OCI-LY1 (cell line): ENCODE results near the gene KCNE2.

ENCODE experiments used
- H2AFZ ChIP-seq: fragments of 200-600 bp; sonication (generic), shearing (Covaris generic); 2 replicates; pipeline ENCODE4 v1.6.0; 2014; ENCODE audit warnings: antibody characterized with exemption, mild to moderate bottlenecking, low read length
- H3F3A ChIP-seq: fragments of 200-600 bp; sonication (generic), shearing (Covaris generic); 2 replicates; pipeline ENCODE4 v1.6.0; 2014; ENCODE audit warnings: mild to moderate bottlenecking, antibody characterized with exemption, low read length, moderate library complexity; ENCODE audit not compliant: insufficient read depth
- H3K27ac ChIP-seq: fragments of 200-600 bp; sonication (generic); 2 replicates; pipeline ENCODE4 v1.5.1; 2014; ENCODE audit warnings: low read length, mixed run types, mild to moderate bottlenecking, low read depth; ENCODE audit not compliant: poor library complexity, severe bottlenecking
- H3K27me3 ChIP-seq: fragments of 200-600 bp; sonication (generic); 2 replicates; pipeline ENCODE4 v1.6.0; 2014; ENCODE audit warnings: antibody characterized with exemption, mild to moderate bottlenecking, low read length, moderate library complexity; ENCODE audit not compliant: insufficient read depth
- H3K36me3 ChIP-seq: fragments of 200-600 bp; sonication (generic); 2 replicates; pipeline ENCODE4 v1.6.1; 2014; ENCODE audit warnings: mild to moderate bottlenecking, antibody characterized with exemption, low read length, moderate library complexity, mixed read lengths; ENCODE audit not compliant: insufficient read depth
- H3K4me1 ChIP-seq: fragments of 200-600 bp; sonication (generic); 2 replicates; pipeline ENCODE4 v1.5.1; 2014; ENCODE audit warnings: mild to moderate bottlenecking, low read length, moderate library complexity; ENCODE audit not compliant: insufficient read depth, severe bottlenecking
- H3K4me2 ChIP-seq: fragments of 200-600 bp; sonication (generic), shearing (Covaris generic); 2 replicates; pipeline ENCODE4 v1.6.1; 2014; ENCODE audit warnings: low read length
- H3K4me3 ChIP-seq: fragments of 200-600 bp; sonication (generic); 2 replicates; pipeline ENCODE4 v1.5.1; 2014; ENCODE audit warnings: low read length, low read depth, mild to moderate bottlenecking, mixed read lengths; ENCODE audit not compliant: poor library complexity, severe bottlenecking
- H3K79me2 ChIP-seq: fragments of 200-600 bp; shearing (Covaris generic); 2 replicates; pipeline ENCODE4 v1.6.1; 2016; ENCODE audit warnings: mixed run types, low read length, mixed read lengths; ENCODE audit not compliant: insufficient read depth
- H3K9ac ChIP-seq: fragments of 200-600 bp; sonication (generic), shearing (Covaris generic); 2 replicates; pipeline ENCODE4 v1.6.1; 2014; ENCODE audit warnings: mild to moderate bottlenecking, low read length, mixed read lengths
- H3K9me2 ChIP-seq: fragments of 200-600 bp; sonication (generic), shearing (Covaris generic); 2 replicates; pipeline ENCODE4 v1.6.1; 2014; ENCODE audit warnings: low read depth, mild to moderate bottlenecking, low read length, mixed read lengths
- H3K9me3 ChIP-seq: fragments of 200-600 bp; shearing (Covaris generic); 2 replicates; pipeline ENCODE4 v1.6.1; 2014; ENCODE audit warnings: low read length, mixed read lengths
- H4K20me1 ChIP-seq: fragments of 200-600 bp; sonication (generic), shearing (Covaris generic); 2 replicates; pipeline ENCODE4 v1.6.0; 2016; ENCODE audit warnings: mild to moderate bottlenecking, low read length; ENCODE audit not compliant: insufficient read depth
- EZH2 ChIP-seq: fragments of 200-600 bp; sonication (generic), shearing (Covaris generic); IDR thresholded peaks from 2 replicates; pipeline ENCODE4 v1.8.0; 2017; ENCODE audit warnings: borderline replicate concordance, mixed run types, mild to moderate bottlenecking, antibody characterized with exemption, low read length, moderate library complexity, mixed read lengths
- TF ChIP-seq, protein P1 (sequence below): fragments of 200-600 bp; sonication (generic), shearing (Covaris generic); IDR thresholded peaks from 2 replicates; pipeline ENCODE4 v1.5.1; 2017; ENCODE audit warnings: mild to moderate bottlenecking, antibody characterized with exemption, low read length, moderate library complexity, mixed read lengths

KCNE2 gene

DNA sequence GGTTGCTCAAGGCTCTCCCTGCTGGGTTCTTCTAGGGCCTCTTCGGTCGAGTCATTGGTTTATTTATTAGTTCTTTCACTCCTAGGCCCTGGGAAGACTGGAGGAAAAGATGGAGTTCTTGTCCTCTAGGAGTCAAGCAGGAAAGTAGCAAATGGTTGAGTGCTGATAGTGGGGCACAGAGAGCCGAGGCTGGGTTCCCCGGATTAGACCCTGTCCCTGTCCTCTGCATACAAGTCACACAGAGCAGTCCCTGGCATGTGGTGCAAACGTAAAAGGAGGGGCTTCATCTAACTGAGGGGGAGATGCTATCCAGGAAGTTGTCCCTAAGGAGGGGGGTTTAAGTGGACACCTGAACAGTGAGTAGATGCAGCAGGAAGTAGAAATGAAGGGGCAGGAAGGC is 19.2 kb upstream of the KCNE2 start:
- no peaks in the 10 kb centered on the region for H3F3A ChIP-seq
- no peaks in the 10 kb centered on the region for H3K36me3 ChIP-seq
- no peak overlapping the region for H3K4me2 ChIP-seq
- TF ChIP-seq EZH2, result no peak
- TF ChIP-seq, protein P1, sequence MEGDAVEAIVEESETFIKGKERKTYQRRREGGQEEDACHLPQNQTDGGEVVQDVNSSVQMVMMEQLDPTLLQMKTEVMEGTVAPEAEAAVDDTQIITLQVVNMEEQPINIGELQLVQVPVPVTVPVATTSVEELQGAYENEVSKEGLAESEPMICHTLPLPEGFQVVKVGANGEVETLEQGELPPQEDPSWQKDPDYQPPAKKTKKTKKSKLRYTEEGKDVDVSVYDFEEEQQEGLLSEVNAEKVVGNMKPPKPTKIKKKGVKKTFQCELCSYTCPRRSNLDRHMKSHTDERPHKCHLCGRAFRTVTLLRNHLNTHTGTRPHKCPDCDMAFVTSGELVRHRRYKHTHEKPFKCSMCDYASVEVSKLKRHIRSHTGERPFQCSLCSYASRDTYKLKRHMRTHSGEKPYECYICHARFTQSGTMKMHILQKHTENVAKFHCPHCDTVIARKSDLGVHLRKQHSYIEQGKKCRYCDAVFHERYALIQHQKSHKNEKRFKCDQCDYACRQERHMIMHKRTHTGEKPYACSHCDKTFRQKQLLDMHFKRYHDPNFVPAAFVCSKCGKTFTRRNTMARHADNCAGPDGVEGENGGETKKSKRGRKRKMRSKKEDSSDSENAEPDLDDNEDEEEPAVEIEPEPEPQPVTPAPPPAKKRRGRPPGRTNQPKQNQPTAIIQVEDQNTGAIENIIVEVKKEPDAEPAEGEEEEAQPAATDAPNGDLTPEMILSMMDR, result no peak
- no peak overlapping the region for H3K9ac ChIP-seq
- H3K27ac ChIP-seq, result no peak overlapping the region
- H3K79me2 ChIP-seq, result no peaks in the 10 kb centered on the region
- H3K4me3 ChIP-seq, result no peak overlapping the region
- no peaks in the 10 kb centered on the region for H3K4me1 ChIP-seq
- no peaks in the 10 kb centered on the region for H3K9me2 ChIP-seq
- H4K20me1 ChIP-seq, result no peaks in the 10 kb centered on the region
- H2AFZ ChIP-seq, result no peak overlapping the region
- H3K9me3 ChIP-seq, result no peaks in the 10 kb centered on the region
- peaks cover 15% of the 10 kb centered on the region for H3K27me3 ChIP-seq

DNA sequence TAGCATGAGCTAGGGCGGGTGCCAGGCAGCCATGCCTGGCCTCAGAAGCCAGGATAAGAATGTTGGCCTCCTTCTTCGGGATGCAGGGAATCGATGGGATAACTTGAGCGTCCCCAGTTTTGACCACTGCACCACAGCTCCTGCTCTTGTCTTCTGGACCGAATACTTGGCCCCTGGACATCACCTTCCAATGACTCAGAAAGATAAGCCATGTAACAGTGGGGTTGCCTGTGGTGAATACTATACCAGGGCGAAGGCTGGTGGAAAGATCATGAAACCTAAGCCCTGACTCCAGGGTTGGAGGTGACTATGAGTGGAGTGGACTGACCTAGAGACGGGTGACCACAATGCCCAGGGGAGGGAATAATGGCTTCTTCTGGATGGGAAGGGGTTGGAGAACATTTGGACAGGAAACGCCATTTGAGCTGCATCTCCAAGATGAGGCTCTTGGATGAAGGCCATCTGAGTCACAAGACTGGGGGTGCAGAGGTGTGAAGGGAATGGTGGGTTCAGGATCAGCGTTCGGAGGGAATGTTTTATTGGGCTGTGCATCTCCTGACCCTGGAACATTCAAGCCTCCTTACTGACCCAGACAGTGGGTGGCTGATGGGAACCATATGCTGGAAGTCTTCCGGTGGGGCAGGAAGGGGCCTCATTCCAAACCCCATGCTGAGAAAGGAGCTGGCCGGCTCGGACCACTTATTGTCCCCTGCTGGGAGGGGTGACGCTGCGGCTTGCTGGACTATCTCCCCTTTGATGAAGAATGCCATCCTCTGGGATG is 18.5 kb upstream of the KCNE2 start:
- Histone ChIP-seq H3K36me3 (no peaks in the 10 kb centered on the region), H3K9me3 (no peaks in the 10 kb centered on the region), H3K4me1 (no peaks in the 10 kb centered on the region), H2AFZ (no peak overlapping the region), H4K20me1 (no peaks in the 10 kb centered on the region), H3K4me2 (no peak overlapping the region), H3K4me3 (no peak overlapping the region), H3K27ac (no peak overlapping the region), H3F3A (no peaks in the 10 kb centered on the region), H3K9ac (no peak overlapping the region), H3K79me2 (no peaks in the 10 kb centered on the region), H3K9me2 (no peaks in the 10 kb centered on the region), H3K27me3 (peaks cover 15% of the 10 kb centered on the region)
- no peak for TF ChIP-seq EZH2
- TF ChIP-seq, protein P1, result no peak

DNA sequence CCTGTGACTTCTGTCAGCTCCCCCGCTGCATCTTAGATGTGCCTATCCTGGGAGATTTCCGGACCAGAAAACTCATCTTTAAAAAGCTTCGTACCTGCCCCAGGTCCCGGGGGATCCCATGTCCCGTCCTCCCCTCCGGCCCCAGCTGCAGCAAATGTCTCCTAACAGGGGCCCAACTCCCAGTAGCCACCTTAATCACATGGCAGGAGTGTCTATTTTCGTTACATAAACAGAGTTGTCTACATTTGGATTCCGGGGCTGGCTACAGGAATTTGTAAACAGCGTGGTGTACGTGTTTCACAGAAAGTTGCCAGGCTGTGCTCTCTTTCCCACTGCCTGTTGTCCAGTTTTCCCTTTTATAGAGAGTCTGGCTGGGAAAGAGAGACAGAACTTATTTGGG is 17.9 kb upstream of the KCNE2 start:
- Histone ChIP-seq H3K4me2 (no peak overlapping the region), H3K9ac (no peak overlapping the region), H3K9me3 (no peaks in the 10 kb centered on the region), H2AFZ (no peak overlapping the region), H3K4me3 (no peak overlapping the region), H3K4me1 (no peaks in the 10 kb centered on the region), H3K27ac (no peak overlapping the region), H3K79me2 (no peaks in the 10 kb centered on the region), H4K20me1 (no peaks in the 10 kb centered on the region), H3K9me2 (no peaks in the 10 kb centered on the region), H3K27me3 (peaks cover 15% of the 10 kb centered on the region), H3K36me3 (no peaks in the 10 kb centered on the region), H3F3A (no peaks in the 10 kb centered on the region)
- TF ChIP-seq, protein P1, result no peak
- no peak for TF ChIP-seq EZH2
